Measurements from ENCODE around the gene MMEL1.

The MMEL1 gene

GRCh38 chr1:2587860-2588571 lies 44.8 kb downstream of the MMEL1 start:
- no peak for DNase-seq (ENCODE audit: extremely low read depth, low read depth)
- TF ChIP-seq CTCF (IDR thresholded peaks at IDR 0.05; ENCODE audit: low read depth, low read length, missing control alignments): no peak
- peak overlapping the region; percentile 67 for H3K4me3 ChIP-seq (replicated peaks; ENCODE audit: low read depth, low read length)

- no peak for DNase-seq (ENCODE audit: extremely low read depth, low read depth)
- peak overlapping the region; percentile 67 for H3K4me3 ChIP-seq (replicated peaks; ENCODE audit: low read depth, low read length)
- TF ChIP-seq CTCF (IDR thresholded peaks at IDR 0.05; ENCODE audit: low read depth, low read length, missing control alignments): no peak
Observed at GRCh38 chr1:2587071-2587859, 45.6 kb downstream of the MMEL1 start.

- peak within 1 kb of the TSS; percentile 67 for H3K4me3 ChIP-seq (replicated peaks; ENCODE audit: low read depth, low read length)
- TF ChIP-seq CTCF (IDR thresholded peaks at IDR 0.05; ENCODE audit: low read depth, low read length, missing control alignments): no peak
- DNase-seq (ENCODE audit: extremely low read depth, low read depth): peak; percentile 91
Observed at GRCh38 chr1:2586154-2587070, 46.4 kb downstream of the MMEL1 start, which contains the start of gene PRXL2B. Gene PRXL2B (plus strand): TSS chr1:2586777. CDS start chr1:2586886, 109 bp downstream.

- no peak for DNase-seq (ENCODE audit: extremely low read depth, low read depth)
- no peak for TF ChIP-seq CTCF (IDR thresholded peaks at IDR 0.05; ENCODE audit: low read depth, low read length, missing control alignments)
- H3K4me3 ChIP-seq (replicated peaks; ENCODE audit: low read depth, low read length): peak overlapping the region; percentile 67
Observed at GRCh38 chr1:2585318-2586092, 47.3 kb downstream of the MMEL1 start.

- DNase-seq (ENCODE audit: extremely low read depth, low read depth): no peak
- TF ChIP-seq CTCF (IDR thresholded peaks at IDR 0.05; ENCODE audit: low read depth, low read length, missing control alignments): no peak
- H3K4me3 ChIP-seq (replicated peaks; ENCODE audit: low read depth, low read length): peak overlapping the region; percentile 67
Observed at GRCh38 chr1:2584686-2585317, 48.0 kb downstream of the MMEL1 start.
